H1 (cell line): Measurements from ENCODE around the gene ZSCAN16. TPM values are rescaled to one million over a fixed set of nuclear protein-coding genes. Genes with fewer than 3 reads are reported as not detected.

Source experiments
- CTCF ChIA-PET: fragments of 300-600 bp; sonication (Branson Sonifier 250); formaldehyde crosslinking; loops from one replicate; lab custom pipeline; 2021; ENCODE audit not compliant: partially characterized antibody; lab: Charles Lee
- POLR2A ChIA-PET: fragments of 300-600 bp; sonication (Branson Sonifier 250); formaldehyde crosslinking; loops from one replicate; lab custom pipeline; 2021; ENCODE audit warnings: inconsistent platforms; ENCODE audit not compliant: partially characterized antibody; lab: Charles Lee
- DNase-seq, 2 experiments: peaks; one replicate each; pipeline versions ENCODE4 v3.0.0 to v3.0.0-alpha.2; 2010 to 2022; ENCODE audit warnings: low spot score in 2 of 2, low read depth in 1 of 2, mixed read lengths in 1 of 2
- FAIRE-seq: peaks from 2 replicates; lab custom pipeline; 2011; peaks lifted over from hg19 to GRCh38; lab: Jason Lieb, UNC
- H2AFZ ChIP-seq: 2 replicates; pipeline ENCODE4 v1.8.1; 2012; ENCODE audit warnings: low read length, inconsistent platforms
- H2AK5ac ChIP-seq: 2 replicates; pipeline ENCODE4 v1.6.1; 2013; ENCODE audit warnings: low read depth, low read length
- H2BK120ac ChIP-seq: replicated peaks from 2 replicates; pipeline ENCODE3; 2013; ENCODE audit warnings: low read depth, low read length, inconsistent platforms
- H2BK12ac ChIP-seq: 2 replicates; pipeline ENCODE4 v1.6.1; 2013; ENCODE audit warnings: low read depth, low read length
- H2BK15ac ChIP-seq: 2 replicates; pipeline ENCODE4 v1.6.1; 2013; ENCODE audit warnings: low read length
- H2BK20ac ChIP-seq: 2 replicates; pipeline ENCODE4 v1.6.1; 2013; ENCODE audit warnings: low read length
- H2BK5ac ChIP-seq: 2 replicates; pipeline ENCODE4 v1.6.1; 2013; ENCODE audit warnings: low read depth, low read length
- H3K14ac ChIP-seq: 2 replicates; pipeline ENCODE4 v1.6.1; 2013; ENCODE audit warnings: inconsistent platforms; ENCODE audit not compliant: insufficient read length
- H3K18ac ChIP-seq: 2 replicates; pipeline ENCODE4 v1.6.1; 2013; ENCODE audit warnings: low read length; ENCODE audit errors: extremely low read depth
- H3K23ac ChIP-seq: 2 replicates; pipeline ENCODE4 v1.6.1; 2013; ENCODE audit warnings: inconsistent platforms; ENCODE audit not compliant: insufficient read length
- H3K23me2 ChIP-seq: 2 replicates; pipeline ENCODE4 v1.6.1; 2013; ENCODE audit warnings: low read depth, low read length
- H3K27ac ChIP-seq: 2 replicates; pipeline ENCODE4 v1.6.1; 2011; ENCODE audit warnings: low read depth, low read length, inconsistent platforms
- H3K27me3 ChIP-seq, 4 experiments: replicated peaks in 1 of 4; 1 replicate in 1 of 4; 2 replicates in 3 of 4; pipeline versions ENCODE4 v1.6.1 to v1.8.1; 2011 to 2013; ENCODE audit warnings: low read length in 3 of 4, mild to moderate bottlenecking in 3 of 4, inconsistent platforms in 2 of 4, mixed read lengths in 2 of 4, moderate library complexity in 1 of 4; ENCODE audit not compliant: control insufficient read depth in 3 of 4, insufficient read depth in 3 of 4; ENCODE audit errors: extremely low read depth in 1 of 4
- H3K36me3 ChIP-seq, 4 experiments: 2 replicates each; pipeline versions ENCODE4 v1.6.1 to v1.8.1; 2011 to 2013; ENCODE audit warnings: mild to moderate bottlenecking in 4 of 4, low read length in 3 of 4, moderate library complexity in 2 of 4, control low read depth in 1 of 4, inconsistent platforms in 1 of 4; ENCODE audit not compliant: insufficient read depth in 4 of 4, control insufficient read depth in 2 of 4
- H3K4ac ChIP-seq: replicated peaks from 2 replicates; pipeline ENCODE3; 2013; ENCODE audit warnings: low read length, low read depth, mixed read lengths, inconsistent platforms; ENCODE audit not compliant: insufficient read length
- H3K4me1 ChIP-seq, 4 experiments: replicated peaks in 1 of 4; 1 replicate in 1 of 4; 2 replicates in 3 of 4; pipeline versions ENCODE4 v1.6.1 to v1.8.1; 2011 to 2013; ENCODE audit warnings: low read length in 3 of 4, inconsistent platforms in 2 of 4, mixed read lengths in 1 of 4; ENCODE audit not compliant: insufficient read depth in 4 of 4, control insufficient read depth in 3 of 4
- H3K4me2 ChIP-seq, 2 experiments: 2 replicates each; pipeline versions ENCODE4 v1.6.1 to v1.8.1; 2011 to 2013; ENCODE audit warnings: low read depth in 2 of 2, low read length in 2 of 2, control low read depth in 1 of 2, inconsistent platforms in 1 of 2, mild to moderate bottlenecking in 1 of 2; ENCODE audit not compliant: insufficient read depth in 1 of 2
- H3K4me3 ChIP-seq, 4 experiments: fragments of 200-600, 300-600 bp in 1 of 4; sonication (generic), shearing (Covaris generic), sonication (Bioruptor Twin) in 1 of 4; 2 replicates each; pipeline versions ENCODE4 v1.5.1 to v1.8.1; 2011 to 2016; ENCODE audit warnings: low read length in 4 of 4, low read depth in 3 of 4, control low read depth in 2 of 4, inconsistent platforms in 2 of 4, mild to moderate bottlenecking in 2 of 4, mixed read lengths in 1 of 4, moderate library complexity in 1 of 4; ENCODE audit not compliant: insufficient read depth in 2 of 4; ENCODE audit errors: extremely low read depth in 1 of 4
- H3K56ac ChIP-seq: replicated peaks from 2 replicates; pipeline ENCODE3; 2013; ENCODE audit warnings: low read depth, mild to moderate bottlenecking, mixed read lengths, low read length, inconsistent platforms; ENCODE audit not compliant: insufficient read length
- H3K79me1 ChIP-seq: 2 replicates; pipeline ENCODE4 v1.6.1; 2013; ENCODE audit warnings: low read depth, low read length, control low read depth
- H3K79me2 ChIP-seq, 2 experiments: 2 replicates each; pipeline versions ENCODE4 v1.6.1 to v1.8.1; 2012 to 2013; ENCODE audit warnings: low read length in 2 of 2, mild to moderate bottlenecking in 2 of 2, inconsistent platforms in 1 of 2; ENCODE audit not compliant: insufficient read depth in 2 of 2, control insufficient read depth in 1 of 2
- H3K9ac ChIP-seq, 4 experiments: replicated peaks in 1 of 4; 1 replicate in 1 of 4; 2 replicates in 3 of 4; pipeline versions ENCODE4 v1.6.1 to v1.8.1; 2011 to 2013; ENCODE audit warnings: low read depth in 3 of 4, low read length in 3 of 4, control low read depth in 2 of 4, mild to moderate bottlenecking in 2 of 4, moderate library complexity in 2 of 4, inconsistent platforms in 1 of 4; ENCODE audit errors: extremely low read depth in 1 of 4
- H3K9me3 ChIP-seq, 2 experiments: 2 replicates each; pipeline versions ENCODE4 v1.6.1 to v1.8.1; 2012 to 2013; ENCODE audit warnings: mild to moderate bottlenecking in 2 of 2, moderate library complexity in 2 of 2, control low read depth in 1 of 2, inconsistent platforms in 1 of 2, low read depth in 1 of 2, low read length in 1 of 2, mixed read lengths in 1 of 2; ENCODE audit not compliant: insufficient read depth in 2 of 2
- H4K20me1 ChIP-seq, 2 experiments: replicated peaks in 1 of 2; 2 replicates each; pipeline versions ENCODE3 to v1.8.1; 2011 to 2013; ENCODE audit warnings: inconsistent platforms in 2 of 2, low read length in 2 of 2, mild to moderate bottlenecking in 1 of 2; ENCODE audit not compliant: insufficient read depth in 2 of 2, control insufficient read depth in 1 of 2
- H4K5ac ChIP-seq: 2 replicates; pipeline ENCODE4 v1.6.1; 2013; ENCODE audit warnings: low read length, low read depth, mixed read lengths, inconsistent platforms; ENCODE audit not compliant: insufficient read length
- H4K8ac ChIP-seq: 2 replicates; pipeline ENCODE4 v1.8.0; 2013; ENCODE audit warnings: mild to moderate bottlenecking, moderate library complexity, low read length, inconsistent platforms; ENCODE audit not compliant: insufficient read depth; ENCODE audit errors: extremely low read depth
- H4K91ac ChIP-seq: replicated peaks from 2 replicates; pipeline ENCODE3; 2013; ENCODE audit warnings: low read length, mixed read lengths, inconsistent platforms; ENCODE audit not compliant: insufficient read length
- BACH1 ChIP-seq: IDR thresholded peaks from 2 replicates; pipeline ENCODE4 v1.6.1; 2012; ENCODE audit warnings: low read length, improper control_type of control experiment
- CBX8 ChIP-seq: fragments of 300-800, 300-1000 bp; sonication (generic); IDR thresholded peaks from 2 replicates; pipeline ENCODE4 v1.7.1; 2016; ENCODE audit warnings: low read depth, low read length, borderline replicate concordance
- CEBPB ChIP-seq: IDR thresholded peaks from 2 replicates; pipeline ENCODE4 v1.6.1; 2012; ENCODE audit warnings: low read depth, low read length
- EZH2 ChIP-seq: fragments of 200-600 bp; sonication (generic); IDR thresholded peaks from 2 replicates; pipeline ENCODE4 v1.7.1; 2012; ENCODE audit warnings: low read depth, mild to moderate bottlenecking, moderate library complexity, low read length, inconsistent platforms; ENCODE audit not compliant: severe bottlenecking
- JUND ChIP-seq: IDR thresholded peaks from 2 replicates; pipeline ENCODE4 v1.6.1; 2011; ENCODE audit warnings: mild to moderate bottlenecking, improper control_type of control experiment, low read length
- SP4 ChIP-seq: IDR thresholded peaks from 2 replicates; pipeline ENCODE4 v1.6.1; 2012; ENCODE audit warnings: low read length, inconsistent platforms
- TAF1 ChIP-seq: IDR thresholded peaks from 2 replicates; pipeline ENCODE4 v1.6.1; 2011; ENCODE audit warnings: mild to moderate bottlenecking, low read depth, low read length
- TAF7 ChIP-seq: optimal IDR thresholded peaks from 2 replicates; pipeline ENCODE3; 2011; ENCODE audit warnings: low read depth, mild to moderate bottlenecking, inconsistent platforms, low read length, moderate library complexity, borderline replicate concordance
- WGBS, 2 experiments: shearing (Covaris generic) in 1 of 2; methylation state at CpG; one replicate each; pipeline versions ENCODE4 v1.1.6 to v1.1.7; 2013 to 2015; ENCODE audit warnings: low lambda C conversion rate in 2 of 2, mixed read lengths in 2 of 2, inconsistent platforms in 1 of 2, low coverage in 1 of 2, missing lambda C conversion rate in 1 of 2; ENCODE audit not compliant: insufficient replicate concordance in 2 of 2, insufficient coverage in 1 of 2, insufficient read length in 1 of 2; ENCODE audit errors: extremely low coverage in 1 of 2, missing lambda C conversion rate in 1 of 2; 5-methylcytosine and 5-hydroxymethylcytosine counted together
- polyA plus RNA-seq, 7 experiments: library from polyadenylated mRNA; depleted of rRNA in 3 of 7; stranded (reverse) in 5 of 7; unstranded in 2 of 7; fragments of >200 nt in 5 of 7; fragments of 200-250 nt in 2 of 7; gene quantifications; 1 replicate in 5 of 7; 2 replicates in 1 of 7; 4 replicates in 1 of 7; pipeline versions ENCODE4 v1.2.1 to v1.2.3, GENCODE V29; 2011 to 2013; ENCODE audit warnings: missing spikeins in 2 of 7, mixed read lengths in 2 of 7
- total RNA-seq: library from RNA; stranded (reverse); fragmentation: NEBNext Ultra II Directional; extraction: Animal tissue kit (Norgen Biotek cat#: 25700); gene quantifications from 2 replicates; pipeline ENCODE4 v1.2.1, GENCODE V29; 2021
- TF ChIP-seq, protein P1 (sequence below), 3 experiments: IDR thresholded peaks; 1 replicate in 2 of 3; 2 replicates in 1 of 3; pipeline versions ENCODE4 v1.5.1 to v1.6.1; 2011; ENCODE audit warnings: low read length in 3 of 3, mild to moderate bottlenecking in 3 of 3, inconsistent platforms in 2 of 3, low read depth in 1 of 3, moderate library complexity in 1 of 3; ENCODE audit not compliant: insufficient read depth in 1 of 3; ENCODE audit errors: control extremely low read depth in 1 of 3
- TF ChIP-seq, protein P2 (sequence below): IDR thresholded peaks from 2 replicates; pipeline ENCODE4 v1.6.1; 2012; ENCODE audit warnings: low read length, inconsistent platforms

The ZSCAN16 gene
- total and polyA plus RNA-seq, 2 of the 8 experiments (the other 6 are each of a cell fraction or from before 2014, with no cell fraction given) = 3.6 to 9.4 TPM

DNA sequence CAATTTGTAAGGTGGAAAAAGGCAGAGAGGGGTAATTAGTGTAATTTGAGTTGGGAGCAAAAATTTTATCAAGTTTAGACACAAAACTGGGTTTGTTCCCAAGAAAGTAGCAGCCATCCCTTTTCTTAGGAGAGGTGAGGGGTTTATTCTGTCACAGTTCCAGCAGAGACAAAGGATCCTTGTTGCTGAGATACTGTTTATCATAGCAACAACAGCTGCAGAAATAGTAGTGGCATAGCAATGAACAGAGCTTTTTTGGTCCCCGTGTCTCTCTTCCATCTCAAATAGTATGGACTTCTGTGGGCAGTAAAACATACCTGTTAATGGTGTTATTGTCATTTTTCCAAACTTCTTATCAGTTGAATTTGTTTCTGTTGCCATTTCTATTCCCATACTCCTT lies 41.2 kb downstream of the ZSCAN16 start:
- no peak overlapping the region for H3K56ac ChIP-seq
- no peak overlapping the region for H4K5ac ChIP-seq
- FAIRE-seq (no peak), DNase-seq (no peak)
- H3K14ac ChIP-seq = no peak overlapping the region
- no peak overlapping the region for H2AFZ ChIP-seq
- H3K79me1 ChIP-seq = no peaks in the 10 kb centered on the region
- H3K18ac ChIP-seq = no peak overlapping the region
- ChIA-PET POLR2A (no interaction called here), CTCF (no interaction called here)
- H2BK20ac ChIP-seq = no peak overlapping the region
- H2AK5ac ChIP-seq = no peak overlapping the region
- no peaks in the 10 kb centered on the region for H3K79me2 ChIP-seq
- H2BK120ac ChIP-seq = no peak overlapping the region
- H4K8ac ChIP-seq = no peak overlapping the region
- H3K4ac ChIP-seq = no peak overlapping the region
- H4K20me1 ChIP-seq = no peaks in the 10 kb centered on the region
- no peak overlapping the region for H3K23ac ChIP-seq
- H3K36me3 ChIP-seq = 0 out of 8 replicates have a peak, but pooled peaks cover 0 to 4% (median 0%) of the 10 kb centered on the region in 4 experiments
- H4K91ac ChIP-seq = no peak overlapping the region
- no peak overlapping the region for H3K27ac ChIP-seq
- H2BK5ac ChIP-seq = no peak overlapping the region
- H3K23me2 ChIP-seq = peaks cover 2% of the 10 kb centered on the region; the same call in 1 of the 2 replicates
- WGBS, 2 experiments = 91% methylated on average over 1 of the region's 1 CpG; no CpG with 5 or more reads in 1 of the 2 experiments
- no peak overlapping the region for H3K9ac ChIP-seq
- no peak overlapping the region for H3K4me3 ChIP-seq
- no peak overlapping the region for H3K4me2 ChIP-seq
- no peak overlapping the region for H2BK15ac ChIP-seq
- H2BK12ac ChIP-seq = no peak overlapping the region
- H3K27me3 ChIP-seq = peaks cover 0 to 4% (median 0%) of the 10 kb centered on the region in 4 experiments; a peak in 3 of 7 replicates
- no peaks in the 10 kb centered on the region for H3K9me3 ChIP-seq
- peaks cover 0 to 3% (median 0%) of the 10 kb centered on the region in 4 experiments; a peak in 1 of 7 replicates for H3K4me1 ChIP-seq
- TF ChIP-seq, protein P1, sequence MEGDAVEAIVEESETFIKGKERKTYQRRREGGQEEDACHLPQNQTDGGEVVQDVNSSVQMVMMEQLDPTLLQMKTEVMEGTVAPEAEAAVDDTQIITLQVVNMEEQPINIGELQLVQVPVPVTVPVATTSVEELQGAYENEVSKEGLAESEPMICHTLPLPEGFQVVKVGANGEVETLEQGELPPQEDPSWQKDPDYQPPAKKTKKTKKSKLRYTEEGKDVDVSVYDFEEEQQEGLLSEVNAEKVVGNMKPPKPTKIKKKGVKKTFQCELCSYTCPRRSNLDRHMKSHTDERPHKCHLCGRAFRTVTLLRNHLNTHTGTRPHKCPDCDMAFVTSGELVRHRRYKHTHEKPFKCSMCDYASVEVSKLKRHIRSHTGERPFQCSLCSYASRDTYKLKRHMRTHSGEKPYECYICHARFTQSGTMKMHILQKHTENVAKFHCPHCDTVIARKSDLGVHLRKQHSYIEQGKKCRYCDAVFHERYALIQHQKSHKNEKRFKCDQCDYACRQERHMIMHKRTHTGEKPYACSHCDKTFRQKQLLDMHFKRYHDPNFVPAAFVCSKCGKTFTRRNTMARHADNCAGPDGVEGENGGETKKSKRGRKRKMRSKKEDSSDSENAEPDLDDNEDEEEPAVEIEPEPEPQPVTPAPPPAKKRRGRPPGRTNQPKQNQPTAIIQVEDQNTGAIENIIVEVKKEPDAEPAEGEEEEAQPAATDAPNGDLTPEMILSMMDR (IDR thresholded peaks at IDR 0.05; ENCODE audit: control extremely low read depth in 1 of 3, insufficient read depth in 1 of 3, low read depth in 1 of 3, low read length in 3 of 3) = no peak
- no peak for TF ChIP-seq CBX8
- no peak for TF ChIP-seq JUND
- TF ChIP-seq BACH1 = no peak
- no peak for TF ChIP-seq TAF7
- TF ChIP-seq SP4 = no peak
- no peak for TF ChIP-seq EZH2
- TF ChIP-seq, protein P2, sequence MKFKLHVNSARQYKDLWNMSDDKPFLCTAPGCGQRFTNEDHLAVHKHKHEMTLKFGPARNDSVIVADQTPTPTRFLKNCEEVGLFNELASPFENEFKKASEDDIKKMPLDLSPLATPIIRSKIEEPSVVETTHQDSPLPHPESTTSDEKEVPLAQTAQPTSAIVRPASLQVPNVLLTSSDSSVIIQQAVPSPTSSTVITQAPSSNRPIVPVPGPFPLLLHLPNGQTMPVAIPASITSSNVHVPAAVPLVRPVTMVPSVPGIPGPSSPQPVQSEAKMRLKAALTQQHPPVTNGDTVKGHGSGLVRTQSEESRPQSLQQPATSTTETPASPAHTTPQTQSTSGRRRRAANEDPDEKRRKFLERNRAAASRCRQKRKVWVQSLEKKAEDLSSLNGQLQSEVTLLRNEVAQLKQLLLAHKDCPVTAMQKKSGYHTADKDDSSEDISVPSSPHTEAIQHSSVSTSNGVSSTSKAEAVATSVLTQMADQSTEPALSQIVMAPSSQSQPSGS = no peak
- TF ChIP-seq CEBPB = no peak
- no peak for TF ChIP-seq TAF1
